HepG2 (cell line): ENCODE data around the gene BID. TPM values are rescaled to one million over a fixed set of nuclear protein-coding genes. Genes with fewer than 3 reads are reported as not detected.

ENCODE experiments used
- ATAC-seq: fragments of 200-7000 bp; cut with Tn5 transposase; 3 replicates; pipeline ENCODE4 v1.9.1; 2020; ENCODE audit warnings: mild to moderate bottlenecking, moderate library complexity
- BruUV-seq: library from RNA; stranded (reverse); fragments of 400-500 nt; replicated peaks from 2 replicates; lab custom pipeline; 2021; lab: Mats Ljungman, UMichigan
- CTCF ChIA-PET: fragments of 300-600 bp; formaldehyde crosslinking; extraction: SDS; loops from one replicate; lab custom pipeline; 2021; ENCODE audit warnings: low total read pairs, inconsistent platforms, low intra/inter-chr PET ratio; lab: Yijun Ruan, JAX
- POLR2A ChIA-PET: fragments of 350-600 bp; sonication (Branson Sonifier 250); formaldehyde crosslinking; loops from one replicate; lab custom pipeline; 2020; ENCODE audit warnings: antibody characterized with exemption, inconsistent platforms; lab: Yijun Ruan, JAX
- DNase-seq: peaks from one replicate; pipeline ENCODE4 v3.0.0-alpha.2; 2015; ENCODE audit warnings: low spot score
- FAIRE-seq: peaks from 3 replicates; lab custom pipeline; 2011; peaks lifted over from hg19 to GRCh38; lab: Jason Lieb, UNC
- H2AFZ ChIP-seq: one replicate; pipeline ENCODE4 v1.6.1; 2011; ENCODE audit warnings: low read length, inconsistent platforms
- H3K27ac ChIP-seq: fragments of 300-600 bp; 3 replicates; pipeline ENCODE4 v1.8.0; 2011; ENCODE audit warnings: mixed run types, mild to moderate bottlenecking, mixed read lengths, low read length, inconsistent platforms; ENCODE audit not compliant: insufficient read depth; ENCODE audit errors: extremely low read length
- H3K27me3 ChIP-seq, 2 experiments: fragments of 200-600 bp in 1 of 2; 2 replicates in 1 of 2; 3 replicates in 1 of 2; pipeline versions ENCODE4 v1.6.0 to v1.8.0; 2011; ENCODE audit warnings: low read length in 2 of 2, mild to moderate bottlenecking in 2 of 2, moderate library complexity in 2 of 2, inconsistent platforms in 1 of 2; ENCODE audit not compliant: insufficient read depth in 2 of 2, control insufficient read depth in 1 of 2
- H3K36me3 ChIP-seq, 2 experiments: fragments of 200-600 bp in 1 of 2; replicated peaks in 1 of 2; 2 replicates in 1 of 2; 3 replicates in 1 of 2; pipeline versions ENCODE4 v1.5.1 to v1.8.0; 2011; ENCODE audit warnings: low read length in 2 of 2, inconsistent platforms in 1 of 2; ENCODE audit not compliant: insufficient read depth in 2 of 2, control insufficient read depth in 1 of 2
- H3K4me1 ChIP-seq: 2 replicates; pipeline ENCODE4 v1.5.1; 2012; ENCODE audit warnings: low read length, inconsistent platforms; ENCODE audit not compliant: insufficient read depth
- H3K4me2 ChIP-seq: 2 replicates; pipeline ENCODE4 v1.6.0; 2011; ENCODE audit warnings: low read depth, low read length, inconsistent platforms
- H3K4me3 ChIP-seq, 3 experiments: fragments of 200-600 bp in 1 of 3; sonication (generic), shearing (Covaris generic) in 1 of 3; replicated peaks in 1 of 3; 2 replicates each; pipeline ENCODE4 v1.5.1; 2011 to 2016; ENCODE audit warnings: low read length in 3 of 3, inconsistent platforms in 2 of 3, low read depth in 2 of 3, mild to moderate bottlenecking in 2 of 3, control low read depth in 1 of 3, mixed read lengths in 1 of 3; ENCODE audit not compliant: insufficient read depth in 1 of 3
- H3K79me2 ChIP-seq: one replicate; pipeline ENCODE4 v1.6.1; 2011; ENCODE audit warnings: low read length, inconsistent platforms; ENCODE audit not compliant: insufficient read depth
- H3K9ac ChIP-seq: 2 replicates; pipeline ENCODE4 v1.6.0; 2011; ENCODE audit warnings: mild to moderate bottlenecking, low read depth, low read length, inconsistent platforms; ENCODE audit not compliant: insufficient read depth
- H3K9me3 ChIP-seq: 2 replicates; pipeline ENCODE4 v1.5.1; 2012; ENCODE audit warnings: mild to moderate bottlenecking, low read length
- H4K20me1 ChIP-seq: 2 replicates; pipeline ENCODE4 v1.6.0; 2011; ENCODE audit warnings: inconsistent platforms, mild to moderate bottlenecking, low read length, moderate library complexity; ENCODE audit not compliant: insufficient read depth
- FOXA1 ChIP-seq, 2 experiments: fragments of 450-650 bp in 1 of 2; sonication (generic) in 1 of 2; formaldehyde crosslinking in 1 of 2; IDR thresholded peaks; 2 replicates each; pipeline versions ENCODE4 v1.4.0 to v1.6.1; 2016 to 2020; ENCODE audit warnings: missing genetic modification reagents in 1 of 2
- KDM3A ChIP-seq: IDR thresholded peaks from 2 replicates; pipeline ENCODE4 v1.6.1; 2018; ENCODE audit warnings: low read depth, missing compliant biosample characterization
- MTA1 ChIP-seq: sonication (generic); formaldehyde crosslinking; IDR thresholded peaks from 2 replicates; pipeline ENCODE4 v1.4.0; 2020; ENCODE audit warnings: missing genetic modification reagents, mild to moderate bottlenecking, borderline replicate concordance
- SMYD3 ChIP-seq: sonication (generic); formaldehyde crosslinking; IDR thresholded peaks from 2 replicates; pipeline ENCODE4 v1.8.1; 2023; ENCODE audit warnings: mild to moderate bottlenecking, missing genetic modification reagents
- TGIF2 ChIP-seq: IDR thresholded peaks from 2 replicates; pipeline ENCODE4 v1.6.1; 2016; ENCODE audit warnings: control low read depth, missing compliant biosample characterization
- ZFP36L2 ChIP-seq: sonication (generic); formaldehyde crosslinking; IDR thresholded peaks from 2 replicates; pipeline ENCODE4 v1.4.0; 2020; ENCODE audit warnings: missing genetic modification reagents
- ZNF552 ChIP-seq: sonication (generic); formaldehyde crosslinking; IDR thresholded peaks from 2 replicates; pipeline ENCODE4 v1.9.0; 2022; ENCODE audit warnings: missing genetic modification reagents, mild to moderate bottlenecking, borderline replicate concordance
- ZNF644 ChIP-seq: IDR thresholded peaks from 2 replicates; pipeline ENCODE4 v1.6.1; 2016; ENCODE audit warnings: low read depth
- WGBS: methylation state at CpG from one replicate; pipeline ENCODE4 v1.1.6; 2017; ENCODE audit warnings: low lambda C conversion rate; 5-methylcytosine and 5-hydroxymethylcytosine counted together
- in situ Hi-C: cut with HindIII; loops from 2 replicates; pipeline ENCODE4 v1.10.0; 2017; ENCODE audit warnings: low pct_unique_long_range_greater_than_20kb; ENCODE audit not compliant: extremely low pct_ligation_motif_present
- intact Hi-C: fragments of 100-400 bp; cut with micrococcal nuclease; formaldehyde crosslinking; loops from one replicate; pipeline ENCODE4 v1.10.0; 2022; ENCODE audit not compliant: unreplicated experiment
- polyA plus RNA-seq, 8 experiments: library from polyadenylated mRNA; depleted of rRNA in 3 of 8; stranded (reverse) in 7 of 8; unstranded in 1 of 8; fragments of >200 nt; fragmentation: Illumina TruSeq in 4 of 8; extraction: Trizol in 4 of 8; gene quantifications; 2 replicates each; pipeline versions ENCODE4 v1.2.1 to v1.2.3, GENCODE V29; 2011 to 2016; ENCODE audit warnings: low read depth in 4 of 8, missing spikeins in 1 of 8, mixed read lengths in 1 of 8; ENCODE audit not compliant: insufficient read depth in 1 of 8
- total RNA-seq, 5 experiments: library from RNA; depleted of rRNA; stranded (reverse); fragments of >200 nt; fragmentation: Illumina TruSeq; extraction: Trizol; gene quantifications; 2 replicates each; pipeline ENCODE4 v1.2.3, GENCODE V29; 2016; ENCODE audit warnings: low read depth in 1 of 5
- TF ChIP-seq, protein P1 (sequence below): sonication (generic); formaldehyde crosslinking; IDR thresholded peaks from 2 replicates; pipeline ENCODE4 v1.8.1; 2023; ENCODE audit warnings: mild to moderate bottlenecking, missing genetic modification reagents
- TF ChIP-seq, protein P2 (sequence below): sonication (generic); formaldehyde crosslinking; IDR thresholded peaks from 2 replicates; pipeline ENCODE4 v1.4.0; 2020; ENCODE audit warnings: mild to moderate bottlenecking, missing genetic modification reagents
- TF ChIP-seq, protein P3 (sequence below), 2 experiments: sonication (generic) in 1 of 2; formaldehyde crosslinking in 1 of 2; IDR thresholded peaks; 2 replicates each; pipeline versions ENCODE4 v1.4.0 to v1.6.1; 2018 to 2020; ENCODE audit warnings: missing genetic modification reagents in 2 of 2, borderline replicate concordance in 1 of 2, low read depth in 1 of 2, mild to moderate bottlenecking in 1 of 2, missing biosample characterization in 1 of 2
- TF ChIP-seq, protein P4 (sequence below): sonication (generic); formaldehyde crosslinking; IDR thresholded peaks from 2 replicates; pipeline ENCODE4 v1.8.0; 2022; ENCODE audit warnings: mild to moderate bottlenecking, missing genetic modification reagents

Gene BID
- total and polyA plus RNA-seq, 2 of the 13 experiments (the other 11 are each of a cell fraction or from before 2014, with no cell fraction given) = 35.3 to 51.7 TPM

DNA sequence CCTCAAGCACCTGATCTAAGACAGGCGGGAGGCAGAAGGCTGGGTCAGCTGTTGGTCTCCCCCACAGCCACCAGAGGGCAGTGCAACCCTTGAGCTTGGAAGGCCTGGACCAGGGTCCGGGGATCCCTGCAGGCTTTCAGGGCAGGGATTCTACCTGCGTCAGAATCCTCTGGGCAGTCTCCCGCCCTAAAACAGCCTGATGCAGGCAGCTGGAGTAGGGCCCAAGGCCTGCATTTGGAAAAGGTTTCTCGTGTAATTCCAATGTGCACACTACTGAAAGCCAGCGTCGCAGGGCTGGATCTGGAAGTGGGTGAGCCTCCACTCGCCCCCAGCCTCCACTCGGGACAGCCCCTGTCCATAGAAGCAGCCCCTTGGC lies 31.8 kb downstream of the BID start:
- POLR2A ChIA-PET = interaction anchor here (1.0 to 1.2 kb wide), 3 partner anchors 31 to 44 kb away, joined by 3 to 7 read pairs (median 3); partner anchors contain the start of gene BID
- peak; percentile 55 for FAIRE-seq
- TF ChIP-seq TGIF2 (CRISPR knock-in tag) (no peak), MTA1 (CRISPR knock-in tag) (no peak), ZNF644 (CRISPR knock-in tag) (no peak), KDM3A (CRISPR knock-in tag) (no peak), ZNF552 (CRISPR knock-in tag) (no peak), ZFP36L2 (CRISPR knock-in tag) (no peak), SMYD3 (no peak), FOXA1 (IDR thresholded peaks at IDR 0.05) (no peak), FOXA1 (CRISPR knock-in tag; IDR thresholded peaks at IDR 0.05) (no peak)
- TF ChIP-seq, protein P1, sequence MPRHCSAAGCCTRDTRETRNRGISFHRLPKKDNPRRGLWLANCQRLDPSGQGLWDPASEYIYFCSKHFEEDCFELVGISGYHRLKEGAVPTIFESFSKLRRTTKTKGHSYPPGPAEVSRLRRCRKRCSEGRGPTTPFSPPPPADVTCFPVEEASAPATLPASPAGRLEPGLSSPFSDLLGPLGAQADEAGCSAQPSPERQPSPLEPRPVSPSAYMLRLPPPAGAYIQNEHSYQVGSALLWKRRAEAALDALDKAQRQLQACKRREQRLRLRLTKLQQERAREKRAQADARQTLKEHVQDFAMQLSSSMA (CRISPR knock-in tag) = no peak
- TF ChIP-seq, protein P2, sequence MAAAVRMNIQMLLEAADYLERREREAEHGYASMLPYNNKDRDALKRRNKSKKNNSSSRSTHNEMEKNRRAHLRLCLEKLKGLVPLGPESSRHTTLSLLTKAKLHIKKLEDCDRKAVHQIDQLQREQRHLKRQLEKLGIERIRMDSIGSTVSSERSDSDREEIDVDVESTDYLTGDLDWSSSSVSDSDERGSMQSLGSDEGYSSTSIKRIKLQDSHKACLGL (CRISPR knock-in tag) = peak; percentile 38; the same call in 1 of the 2 replicates
- TF ChIP-seq, protein P3, sequence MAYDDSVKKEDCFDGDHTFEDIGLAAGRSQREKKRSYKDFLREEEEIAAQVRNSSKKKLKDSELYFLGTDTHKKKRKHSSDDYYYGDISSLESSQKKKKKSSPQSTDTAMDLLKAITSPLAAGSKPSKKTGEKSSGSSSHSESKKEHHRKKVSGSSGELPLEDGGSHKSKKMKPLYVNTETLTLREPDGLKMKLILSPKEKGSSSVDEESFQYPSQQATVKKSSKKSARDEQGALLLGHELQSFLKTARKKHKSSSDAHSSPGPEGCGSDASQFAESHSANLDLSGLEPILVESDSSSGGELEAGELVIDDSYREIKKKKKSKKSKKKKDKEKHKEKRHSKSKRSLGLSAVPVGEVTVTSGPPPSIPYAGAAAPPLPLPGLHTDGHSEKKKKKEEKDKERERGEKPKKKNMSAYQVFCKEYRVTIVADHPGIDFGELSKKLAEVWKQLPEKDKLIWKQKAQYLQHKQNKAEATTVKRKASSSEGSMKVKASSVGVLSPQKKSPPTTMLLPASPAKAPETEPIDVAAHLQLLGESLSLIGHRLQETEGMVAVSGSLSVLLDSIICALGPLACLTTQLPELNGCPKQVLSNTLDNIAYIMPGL (CRISPR knock-in tag; IDR thresholded peaks at IDR 0.05; ENCODE audit: borderline replicate concordance in 1 of 2, low read depth in 1 of 2) = no peak
- TF ChIP-seq, protein P4, sequence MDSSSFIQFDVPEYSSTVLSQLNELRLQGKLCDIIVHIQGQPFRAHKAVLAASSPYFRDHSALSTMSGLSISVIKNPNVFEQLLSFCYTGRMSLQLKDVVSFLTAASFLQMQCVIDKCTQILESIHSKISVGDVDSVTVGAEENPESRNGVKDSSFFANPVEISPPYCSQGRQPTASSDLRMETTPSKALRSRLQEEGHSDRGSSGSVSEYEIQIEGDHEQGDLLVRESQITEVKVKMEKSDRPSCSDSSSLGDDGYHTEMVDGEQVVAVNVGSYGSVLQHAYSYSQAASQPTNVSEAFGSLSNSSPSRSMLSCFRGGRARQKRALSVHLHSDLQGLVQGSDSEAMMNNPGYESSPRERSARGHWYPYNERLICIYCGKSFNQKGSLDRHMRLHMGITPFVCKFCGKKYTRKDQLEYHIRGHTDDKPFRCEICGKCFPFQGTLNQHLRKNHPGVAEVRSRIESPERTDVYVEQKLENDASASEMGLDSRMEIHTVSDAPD (CRISPR knock-in tag) = no peak

More for the DNA sequence above, 31.8 kb downstream of the BID start:
- ATAC-seq (peak; percentile 93), DNase-seq (peak; percentile 63)
- intact Hi-C loops = loop anchor here (1.0 to 5.0 kb wide), 3 partner anchors 44 to 334 kb away; partner anchors contain the start of gene PEX26
- H3K4me3 ChIP-seq = no peak overlapping the region
- no peaks in the 10 kb centered on the region for H4K20me1 ChIP-seq
- no peaks in the 10 kb centered on the region for H3K79me2 ChIP-seq
- no TSS peak for BruUV-seq
- H3K4me1 ChIP-seq = no peaks in the 10 kb centered on the region
- peaks cover 9 to 19% of the 10 kb centered on the region in 2 experiments; a peak in 4 of 5 replicates for H3K36me3 ChIP-seq
- no peak overlapping the region for H2AFZ ChIP-seq
- H3K9me3 ChIP-seq = no peaks in the 10 kb centered on the region
- H3K27me3 ChIP-seq = no peaks in the 10 kb centered on the region
- WGBS = 62% methylated on average over 5 of the region's 9 CpGs
- in situ Hi-C loops = loop anchor here (5.0 kb wide), 1 partner anchor 40 kb away; no protein-coding TSS in a partner anchor
- CTCF ChIA-PET = interaction anchor here (3.1 kb wide), 1 partner anchor 43 kb away, joined by 24 read pairs; no protein-coding TSS in a partner anchor
- no peak overlapping the region for H3K4me2 ChIP-seq
- H3K9ac ChIP-seq = no peak overlapping the region
- no peak overlapping the region for H3K27ac ChIP-seq
